ENCODE results near the gene SLC25A39.
"Not testable (repeated sequence)": the region's sequence is repeated elsewhere in the genome, so short reads cannot be mapped to it uniquely, and the experiment has no call there.

Gene SLC25A39

DNA sequence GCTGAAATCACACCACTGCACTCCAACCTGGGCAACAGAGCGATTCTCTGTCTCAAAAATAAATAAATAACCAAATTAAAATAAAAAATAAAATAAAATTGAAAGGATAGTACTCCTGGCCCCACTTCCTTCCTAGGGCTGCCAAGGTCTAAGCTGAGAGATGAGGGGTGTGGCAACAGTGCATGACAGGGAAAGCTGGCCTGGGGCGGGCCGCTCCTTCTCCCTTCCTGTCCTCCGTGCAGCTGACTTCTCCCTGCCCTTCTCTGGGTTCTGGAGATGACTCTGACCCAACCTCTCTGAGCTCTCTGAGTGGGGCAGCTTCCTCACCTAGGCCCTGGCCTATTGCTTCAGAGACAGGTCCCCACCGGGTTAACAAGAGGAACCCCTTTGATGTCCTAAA lies 8.7 kb upstream of the SLC25A39 start:
- Histone ChIP-seq H3K4me3 (ENCODE audit: low read length, poor library complexity, severe bottlenecking) (no peak overlapping the region), H3F3A (ENCODE audit: low read depth) (no peaks in the 10 kb centered on the region), H3K79me2 (ENCODE audit: insufficient read depth, low read length) (no peaks in the 10 kb centered on the region), H2AFZ (ENCODE audit: low read length) (no peak overlapping the region), H4K20me1 (ENCODE audit: insufficient read depth, low read length, poor library complexity, severe bottlenecking) (no peaks in the 10 kb centered on the region), H3K27me3 (ENCODE audit: insufficient read depth, low read length, poor library complexity, severe bottlenecking) (no peaks in the 10 kb centered on the region), H3K4me2 (ENCODE audit: low read depth, low read length, poor library complexity, severe bottlenecking) (no peak overlapping the region), H3K4me1 (ENCODE audit: insufficient read depth, low read length, poor library complexity, severe bottlenecking) (no peaks in the 10 kb centered on the region), H3K36me3 (ENCODE audit: insufficient read depth, low read length) (no peaks in the 10 kb centered on the region), H3K9ac (ENCODE audit: low read depth, low read length, poor library complexity, severe bottlenecking) (no peak overlapping the region), H3K9me2 (replicated peaks; ENCODE audit: low read depth, low read length) (no peaks in the 10 kb centered on the region), H3K9me3 (ENCODE audit: insufficient read depth, low read depth, low read length) (no peaks in the 10 kb centered on the region)
- TF ChIP-seq EZH2phosphoT487 (IDR thresholded peaks at IDR 0.05; ENCODE audit: borderline replicate concordance) = no peak
- TF ChIP-seq, protein P1, sequence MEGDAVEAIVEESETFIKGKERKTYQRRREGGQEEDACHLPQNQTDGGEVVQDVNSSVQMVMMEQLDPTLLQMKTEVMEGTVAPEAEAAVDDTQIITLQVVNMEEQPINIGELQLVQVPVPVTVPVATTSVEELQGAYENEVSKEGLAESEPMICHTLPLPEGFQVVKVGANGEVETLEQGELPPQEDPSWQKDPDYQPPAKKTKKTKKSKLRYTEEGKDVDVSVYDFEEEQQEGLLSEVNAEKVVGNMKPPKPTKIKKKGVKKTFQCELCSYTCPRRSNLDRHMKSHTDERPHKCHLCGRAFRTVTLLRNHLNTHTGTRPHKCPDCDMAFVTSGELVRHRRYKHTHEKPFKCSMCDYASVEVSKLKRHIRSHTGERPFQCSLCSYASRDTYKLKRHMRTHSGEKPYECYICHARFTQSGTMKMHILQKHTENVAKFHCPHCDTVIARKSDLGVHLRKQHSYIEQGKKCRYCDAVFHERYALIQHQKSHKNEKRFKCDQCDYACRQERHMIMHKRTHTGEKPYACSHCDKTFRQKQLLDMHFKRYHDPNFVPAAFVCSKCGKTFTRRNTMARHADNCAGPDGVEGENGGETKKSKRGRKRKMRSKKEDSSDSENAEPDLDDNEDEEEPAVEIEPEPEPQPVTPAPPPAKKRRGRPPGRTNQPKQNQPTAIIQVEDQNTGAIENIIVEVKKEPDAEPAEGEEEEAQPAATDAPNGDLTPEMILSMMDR (conservative IDR thresholded peaks at IDR 0.05; ENCODE audit: low read length) = no peak

DNA sequence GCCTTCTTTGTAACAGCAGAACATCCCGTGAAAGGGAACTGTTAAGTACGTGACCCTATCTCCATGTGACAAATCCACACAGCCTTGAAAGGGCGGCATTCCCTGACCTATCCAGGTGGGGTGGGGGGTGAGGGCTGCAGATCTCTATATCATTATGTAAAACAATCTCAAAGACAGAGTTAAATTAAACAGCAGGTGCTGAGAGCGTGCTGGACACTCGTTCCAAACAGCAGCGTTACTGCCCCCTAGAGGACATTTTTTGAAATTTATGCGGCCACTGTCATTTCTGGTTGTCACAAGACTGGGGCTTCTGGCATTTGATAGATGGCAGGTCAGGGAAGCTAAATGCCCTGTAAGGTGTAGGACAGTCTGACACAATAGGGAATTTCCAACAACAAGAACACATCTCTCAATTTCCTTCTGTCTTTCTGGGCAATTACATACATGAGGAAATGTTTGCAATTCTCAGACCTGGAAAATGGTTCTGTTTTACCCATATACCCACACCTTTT lies 6.7 kb upstream of the SLC25A39 start:
- Histone ChIP-seq H3K4me1 (ENCODE audit: insufficient read depth, low read length, poor library complexity, severe bottlenecking) (no peaks in the 10 kb centered on the region), H3K9me3 (ENCODE audit: insufficient read depth, low read depth, low read length) (no peaks in the 10 kb centered on the region), H3K9ac (ENCODE audit: low read depth, low read length, poor library complexity, severe bottlenecking) (no peak overlapping the region), H3K4me2 (ENCODE audit: low read depth, low read length, poor library complexity, severe bottlenecking) (peak overlapping the region; percentile 44), H4K20me1 (ENCODE audit: insufficient read depth, low read length, poor library complexity, severe bottlenecking) (no peaks in the 10 kb centered on the region), H3K36me3 (ENCODE audit: insufficient read depth, low read length) (no peaks in the 10 kb centered on the region), H3K79me2 (ENCODE audit: insufficient read depth, low read length) (no peaks in the 10 kb centered on the region), H3K9me2 (replicated peaks; ENCODE audit: low read depth, low read length) (no peaks in the 10 kb centered on the region), H3F3A (ENCODE audit: low read depth) (no peaks in the 10 kb centered on the region), H3K27me3 (ENCODE audit: insufficient read depth, low read length, poor library complexity, severe bottlenecking) (no peaks in the 10 kb centered on the region), H3K4me3 (ENCODE audit: low read length, poor library complexity, severe bottlenecking) (no peak overlapping the region), H2AFZ (ENCODE audit: low read length) (peak overlapping the region; percentile 93)
- TF ChIP-seq EZH2phosphoT487 (IDR thresholded peaks at IDR 0.05; ENCODE audit: borderline replicate concordance) = no peak
- TF ChIP-seq, protein P1 (conservative IDR thresholded peaks at IDR 0.05; ENCODE audit: low read length) = peak; percentile 89

DNA sequence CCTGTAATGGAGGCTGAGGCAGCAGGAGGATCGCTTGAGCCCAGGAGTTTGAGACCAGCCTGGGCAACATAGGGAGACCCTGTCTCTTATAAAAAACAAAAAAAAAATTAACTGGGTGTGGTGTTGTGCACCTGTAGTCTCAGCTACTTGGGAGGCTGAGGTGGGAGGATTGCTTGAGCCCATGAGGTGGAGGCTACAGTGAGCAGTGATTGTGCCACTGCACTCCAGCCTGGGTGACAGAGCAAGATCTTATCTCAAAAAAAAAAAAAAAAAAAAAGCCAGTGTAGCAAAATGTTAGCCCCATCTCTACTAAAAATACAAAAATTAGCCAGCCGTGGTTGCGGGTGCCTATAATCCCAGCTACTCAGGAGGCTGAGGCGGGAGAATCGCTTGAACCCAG lies 5.6 kb upstream of the SLC25A39 start:
- H3K9me2 ChIP-seq (replicated peaks; ENCODE audit: low read depth, low read length); H3F3A ChIP-seq (ENCODE audit: low read depth); H2AFZ ChIP-seq (ENCODE audit: low read length); H3K27me3 ChIP-seq (ENCODE audit: insufficient read depth, low read length, poor library complexity, severe bottlenecking); H3K36me3 ChIP-seq (ENCODE audit: insufficient read depth, low read length); H3K79me2 ChIP-seq (ENCODE audit: insufficient read depth, low read length); H4K20me1 ChIP-seq (ENCODE audit: insufficient read depth, low read length, poor library complexity, severe bottlenecking); H3K9ac ChIP-seq (ENCODE audit: low read depth, low read length, poor library complexity, severe bottlenecking); H3K4me2 ChIP-seq (ENCODE audit: low read depth, low read length, poor library complexity, severe bottlenecking); H3K4me3 ChIP-seq (ENCODE audit: low read length, poor library complexity, severe bottlenecking); H3K9me3 ChIP-seq (ENCODE audit: insufficient read depth, low read depth, low read length); H3K4me1 ChIP-seq (ENCODE audit: insufficient read depth, low read length, poor library complexity, severe bottlenecking): not testable (repeated sequence)

DNA sequence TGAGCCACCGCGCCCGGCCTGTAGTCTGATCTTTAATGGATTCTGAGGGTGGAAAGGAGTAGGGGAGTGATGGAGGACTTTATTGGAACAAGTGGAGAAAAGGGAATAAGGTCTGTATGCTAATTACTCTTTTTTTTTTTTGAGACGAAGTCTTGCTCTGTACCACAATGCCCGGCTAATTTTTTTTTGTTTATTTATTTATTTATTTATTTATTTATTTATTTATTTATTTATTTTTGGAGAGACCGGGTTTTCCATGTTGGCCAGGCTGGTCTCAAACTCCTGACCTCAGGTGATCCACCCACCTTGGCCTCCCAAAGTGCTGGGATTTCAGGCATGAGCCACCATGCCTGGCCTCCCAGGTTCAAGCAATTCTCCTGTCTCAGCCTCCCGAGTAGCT lies 4.9 kb upstream of the SLC25A39 start:
- H4K20me1 ChIP-seq (ENCODE audit: insufficient read depth, low read length, poor library complexity, severe bottlenecking); H3K36me3 ChIP-seq (ENCODE audit: insufficient read depth, low read length); H3K27me3 ChIP-seq (ENCODE audit: insufficient read depth, low read length, poor library complexity, severe bottlenecking); H3K9me3 ChIP-seq (ENCODE audit: insufficient read depth, low read depth, low read length); H3K4me3 ChIP-seq (ENCODE audit: low read length, poor library complexity, severe bottlenecking); H3F3A ChIP-seq (ENCODE audit: low read depth); H2AFZ ChIP-seq (ENCODE audit: low read length); H3K9me2 ChIP-seq (replicated peaks; ENCODE audit: low read depth, low read length); H3K4me2 ChIP-seq (ENCODE audit: low read depth, low read length, poor library complexity, severe bottlenecking); H3K79me2 ChIP-seq (ENCODE audit: insufficient read depth, low read length); H3K4me1 ChIP-seq (ENCODE audit: insufficient read depth, low read length, poor library complexity, severe bottlenecking); H3K9ac ChIP-seq (ENCODE audit: low read depth, low read length, poor library complexity, severe bottlenecking): not testable (repeated sequence)

Data from Loucy (cell line).